Lung microvascular endothelial cell (primary cell): ENCODE results near the gene SLC27A5. TPM values are rescaled to one million over a fixed set of nuclear protein-coding genes. Genes with fewer than 3 reads are reported as not detected.
"Not testable (repeated sequence)": the region's sequence is repeated elsewhere in the genome, so short reads cannot be mapped to it uniquely, and the experiment has no call there.

ENCODE experiments used
- DNase-seq, 2 donors: peaks; one replicate each; pipeline versions ENCODE4 v3.0.0 to v3.0.0-alpha.2; 2010; ENCODE audit warnings: low read depth in 2 of 2
- total RNA-seq: library from RNA; depleted of rRNA; stranded (reverse); fragments of >200 nt; gene quantifications from 2 replicates; pipeline ENCODE4 v1.2.1, GENCODE V29; 2014

SLC27A5 gene
- total RNA-seq, 1 donor from 2014 or later, result 8.1 TPM

DNA sequence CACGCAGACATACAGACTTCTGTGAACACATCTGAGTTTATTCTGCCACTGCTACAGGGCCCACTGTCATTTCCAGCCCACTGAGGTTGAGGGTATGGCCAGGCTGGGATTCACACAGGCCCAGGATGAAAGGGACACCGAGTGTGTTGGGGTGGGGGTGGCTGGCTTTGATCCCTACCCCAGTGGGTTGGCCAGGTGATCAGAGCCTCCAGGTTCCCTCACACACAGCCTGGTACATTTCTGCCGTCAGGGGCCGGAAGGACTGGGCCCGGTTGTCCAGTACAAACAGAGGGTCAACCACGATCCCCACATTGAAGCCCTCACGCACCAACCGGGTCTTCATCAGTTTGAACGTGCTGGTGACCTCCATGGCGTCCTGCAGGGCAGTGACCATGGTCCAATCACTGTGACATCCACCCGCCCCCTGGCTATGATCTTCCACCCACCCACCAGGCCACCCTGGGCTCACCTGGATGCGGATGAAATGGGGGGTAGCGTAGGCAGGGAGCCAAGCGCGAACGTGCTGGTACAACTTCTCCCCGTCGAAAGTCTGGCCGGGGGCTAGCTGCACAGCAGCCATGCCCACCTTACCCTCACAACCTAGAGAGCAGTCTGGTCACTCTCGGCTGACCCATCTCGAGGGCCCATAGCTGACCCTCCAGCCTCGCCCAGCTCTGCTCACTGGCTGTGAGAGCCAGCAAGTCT is 13.3 kb downstream of the SLC27A5 start:
- DNase-seq, result peak in 1 of 2 donors; percentile 0

DNA sequence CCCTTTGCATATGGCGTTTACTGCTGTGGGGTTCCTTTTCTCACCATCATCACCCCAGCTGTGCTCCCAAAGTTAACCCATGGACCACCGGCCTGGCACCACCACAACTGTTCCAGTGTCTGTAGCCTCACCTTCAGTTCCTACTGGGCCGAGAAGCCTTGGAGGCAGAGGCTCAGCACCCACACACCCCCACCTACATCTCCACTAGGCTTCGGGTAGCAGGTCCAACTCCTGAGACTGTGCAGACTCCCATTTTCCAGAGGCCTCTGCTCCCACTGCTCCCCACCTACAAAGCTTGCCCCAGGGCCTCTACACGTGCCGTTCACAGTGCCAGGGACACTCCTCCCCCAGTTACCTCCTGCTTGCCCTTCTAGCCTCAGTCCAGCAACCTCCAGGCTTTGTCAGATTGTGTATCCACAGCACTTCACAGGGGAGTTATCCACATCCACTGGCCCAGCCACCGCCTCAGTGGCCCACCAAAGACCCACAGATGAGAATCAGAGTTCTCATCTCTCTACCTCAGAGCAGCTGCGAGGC is 14.1 kb downstream of the SLC27A5 start:
- no peak for DNase-seq

DNA sequence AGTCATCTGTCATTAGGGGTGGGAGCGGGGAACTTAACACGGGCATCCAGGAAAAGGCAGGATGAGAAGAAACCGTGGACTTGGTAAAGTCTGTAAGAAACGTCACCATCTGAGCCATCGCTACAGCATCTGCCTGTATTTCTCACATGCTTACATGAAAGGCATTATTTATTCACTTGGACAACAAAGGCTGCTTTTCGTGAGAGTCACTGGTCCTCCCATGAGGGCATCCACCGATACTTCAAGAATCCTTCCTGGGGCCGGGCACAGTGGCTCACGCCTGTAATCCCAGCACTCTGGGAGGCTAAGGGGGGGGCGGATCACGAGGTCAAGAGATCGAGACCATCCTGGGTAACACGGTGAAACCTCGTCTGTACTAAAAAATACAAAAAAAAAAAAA is 19.5 kb downstream of the SLC27A5 start:
- DNase-seq, result no peak

DNA sequence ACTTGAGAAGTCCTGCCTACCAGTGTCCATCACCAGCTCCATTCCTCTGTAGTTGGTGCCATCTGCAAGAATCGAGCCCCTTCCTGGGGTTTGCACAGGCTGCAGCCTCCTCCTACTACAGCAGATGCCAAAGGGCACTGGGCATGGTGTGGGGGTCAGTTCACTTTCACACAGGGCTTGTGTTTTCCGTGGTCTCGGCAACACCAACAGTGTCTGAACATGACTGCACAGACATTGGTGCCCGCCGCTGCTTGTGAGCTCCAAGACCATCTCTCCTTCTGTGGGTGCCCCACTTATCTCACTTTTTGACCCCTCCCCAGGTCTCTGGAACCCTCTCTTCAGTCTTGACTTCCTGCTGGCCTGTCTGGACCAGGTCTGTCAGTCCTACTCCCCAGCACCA is 20.4 kb downstream of the SLC27A5 start:
- no peak for DNase-seq

DNA sequence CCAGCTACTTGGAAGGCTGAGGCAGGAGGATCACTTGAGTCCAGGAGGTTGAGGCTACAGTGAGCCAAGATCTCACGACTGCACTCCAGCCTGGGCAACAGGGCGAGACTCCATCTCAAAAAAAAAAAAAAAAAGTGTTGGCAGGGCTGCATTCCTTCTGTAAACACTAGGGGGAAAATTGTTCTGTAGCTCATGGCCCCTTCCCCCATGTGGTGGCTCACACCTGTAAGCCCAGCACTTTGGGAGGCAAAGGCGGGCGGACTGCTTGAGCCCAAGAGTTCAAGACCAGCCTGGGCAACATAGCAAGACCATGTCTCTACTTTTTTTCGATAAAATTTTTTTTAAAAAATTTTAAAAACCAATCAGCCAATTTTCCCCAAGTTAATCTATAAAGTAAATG is 27.4 kb downstream of the SLC27A5 start:
- not testable (repeated sequence) for DNase-seq

DNA sequence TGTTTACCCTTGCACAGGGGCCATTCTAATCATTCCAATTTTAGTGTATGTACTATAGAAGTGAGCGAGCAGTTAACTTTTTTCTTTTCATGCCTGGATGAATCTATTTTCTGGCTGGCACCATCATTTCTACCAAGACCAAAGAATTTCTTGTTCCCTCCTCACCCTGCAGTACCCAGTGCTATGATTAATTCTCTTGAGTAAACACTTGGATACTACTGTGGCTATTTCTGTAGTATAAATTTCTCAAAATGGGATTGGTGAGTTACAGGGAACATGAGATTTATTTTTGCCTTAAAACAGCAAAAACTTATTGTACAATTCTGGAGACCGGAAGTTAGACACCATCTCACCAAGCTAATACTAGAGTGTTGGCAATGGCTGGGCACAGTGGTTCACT is 28.0 kb downstream of the SLC27A5 start:
- DNase-seq, result no peak

DNA sequence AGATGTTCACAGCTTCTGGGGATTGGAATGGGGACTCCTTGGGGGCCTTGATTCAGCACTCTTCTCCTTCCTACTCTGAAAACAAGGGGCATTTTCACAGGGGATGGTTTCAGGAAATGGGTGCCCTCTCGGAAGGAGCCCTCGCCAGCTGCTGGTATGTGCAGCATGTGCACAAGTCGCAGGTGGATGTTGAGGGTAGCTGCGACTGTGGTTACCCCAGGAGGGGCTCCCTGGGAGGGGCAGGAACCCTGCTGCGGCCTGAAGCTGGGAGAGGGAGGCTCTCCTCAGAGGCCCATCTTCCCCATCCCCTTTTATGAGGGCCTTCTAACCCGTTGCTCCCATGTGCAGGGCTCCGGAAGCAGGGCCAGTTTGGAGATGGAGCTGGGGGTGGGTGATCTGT is 29.4 kb downstream of the SLC27A5 start:
- DNase-seq, result no peak

DNA sequence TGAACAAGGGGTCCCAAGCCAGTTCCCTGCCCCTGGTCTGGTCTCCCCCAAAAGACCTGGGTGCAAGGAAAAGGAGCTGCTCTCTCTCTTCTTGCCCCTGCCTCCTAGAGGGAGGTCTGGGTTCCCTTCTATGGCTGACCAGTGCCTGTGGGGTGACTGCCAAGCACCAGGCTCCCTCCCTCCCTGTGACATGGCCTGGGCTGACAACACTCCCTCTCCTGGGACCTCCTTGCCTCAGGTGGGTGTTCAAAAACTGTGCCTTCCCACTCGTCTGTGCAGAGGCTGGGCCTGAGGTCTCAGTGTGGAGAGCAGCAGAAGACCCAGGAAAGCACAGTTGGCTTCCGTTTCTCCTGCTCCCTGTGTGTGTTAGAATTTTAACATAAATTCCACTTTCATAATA is 31.0 kb downstream of the SLC27A5 start:
- DNase-seq, result peak in 1 of 2 donors; percentile 0

DNA sequence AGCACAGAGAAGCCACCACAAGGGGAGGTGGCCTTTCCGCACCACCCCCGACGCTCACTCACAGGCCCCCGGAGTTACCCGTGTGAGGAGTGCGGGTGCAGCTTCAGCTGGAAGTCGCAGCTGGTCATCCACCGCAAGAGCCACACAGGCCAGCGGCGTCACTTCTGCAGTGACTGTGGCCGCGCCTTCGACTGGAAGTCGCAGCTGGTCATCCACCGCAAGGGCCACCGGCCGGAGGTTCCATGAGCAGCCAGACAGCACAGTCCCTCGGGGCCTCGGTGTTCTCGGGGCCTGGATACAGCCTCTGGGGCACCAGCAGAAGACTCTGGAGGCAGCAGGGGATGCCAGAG is 31.3 kb downstream of the SLC27A5 start:
- peak in 1 of 2 donors; percentile 0 for DNase-seq

DNA sequence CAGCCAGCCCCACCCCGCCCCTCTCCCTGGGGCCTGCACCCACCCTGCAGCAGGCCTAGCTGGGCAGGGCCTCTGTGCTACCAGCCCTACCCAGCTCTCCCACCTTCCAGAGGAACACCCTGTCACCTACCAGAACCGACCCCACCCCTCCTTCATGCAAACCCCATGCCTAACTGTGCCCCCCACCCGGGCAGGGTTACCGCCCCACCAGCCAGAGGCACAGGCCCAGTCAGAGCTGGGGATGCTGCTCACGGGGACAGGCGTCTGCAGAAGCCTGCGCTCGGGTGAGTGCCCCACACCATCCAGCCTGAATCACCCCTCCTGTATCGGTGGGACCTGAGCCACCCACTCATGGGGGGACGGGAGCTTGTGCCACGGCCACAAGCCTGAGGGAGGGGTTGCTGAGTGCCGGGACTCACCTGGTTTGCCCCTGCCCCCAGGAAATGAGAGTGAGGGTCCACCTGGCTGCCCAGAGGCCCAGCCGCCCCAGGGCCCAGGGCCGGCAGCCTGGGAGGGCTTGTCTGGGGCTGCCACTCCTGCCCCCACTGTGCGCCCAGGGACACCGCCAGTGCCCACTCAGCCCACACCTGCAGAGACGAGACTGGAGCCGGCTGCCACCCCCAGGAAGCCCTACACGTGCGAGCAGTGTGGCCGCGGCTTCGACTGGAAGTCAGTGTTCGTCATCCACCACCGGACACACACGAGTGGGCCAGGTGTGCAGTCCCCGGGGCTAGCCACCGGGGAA is 31.9 kb downstream of the SLC27A5 start:
- peak in 1 of 2 donors; percentile 0 for DNase-seq

DNA sequence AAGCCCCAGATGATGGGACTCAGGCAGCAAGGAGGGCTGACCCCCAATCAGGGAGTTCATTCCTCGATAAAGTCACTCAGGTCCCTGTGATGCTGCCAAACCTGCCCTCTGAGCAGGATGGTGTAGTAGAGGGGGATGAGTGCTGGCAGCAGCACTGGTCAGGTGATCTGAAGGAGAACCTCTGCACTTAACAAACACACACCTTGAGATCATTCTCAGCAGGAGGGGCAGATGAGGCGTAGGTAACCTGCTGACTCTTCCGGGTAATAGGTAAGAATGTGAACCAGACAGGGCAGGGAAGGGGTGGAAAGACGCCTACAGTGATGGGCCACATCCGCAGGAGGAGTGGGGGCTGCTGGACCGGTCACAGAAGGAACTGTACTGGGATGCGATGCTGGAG is 32.5 kb downstream of the SLC27A5 start:
- DNase-seq, result no peak

DNA sequence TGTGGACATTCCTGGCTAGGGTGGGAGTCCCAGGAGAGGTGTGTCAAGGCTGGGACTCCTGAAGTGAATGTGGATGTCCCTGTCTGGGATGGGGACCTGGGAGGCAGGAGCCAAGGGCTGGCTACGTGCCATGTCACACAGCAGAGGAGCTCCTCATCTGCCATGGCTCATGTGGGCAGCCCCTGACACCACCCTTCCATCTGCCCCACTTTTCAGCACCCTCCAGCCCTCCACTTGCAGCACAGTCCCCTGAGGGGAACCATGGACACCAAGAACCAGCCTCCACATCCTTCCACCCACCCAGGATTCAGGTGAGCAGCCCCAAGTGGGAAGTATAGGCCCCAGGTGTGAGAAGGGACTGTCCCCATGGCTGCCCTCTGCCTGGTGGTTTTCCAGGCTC is 33.9 kb downstream of the SLC27A5 start:
- DNase-seq, result no peak

DNA sequence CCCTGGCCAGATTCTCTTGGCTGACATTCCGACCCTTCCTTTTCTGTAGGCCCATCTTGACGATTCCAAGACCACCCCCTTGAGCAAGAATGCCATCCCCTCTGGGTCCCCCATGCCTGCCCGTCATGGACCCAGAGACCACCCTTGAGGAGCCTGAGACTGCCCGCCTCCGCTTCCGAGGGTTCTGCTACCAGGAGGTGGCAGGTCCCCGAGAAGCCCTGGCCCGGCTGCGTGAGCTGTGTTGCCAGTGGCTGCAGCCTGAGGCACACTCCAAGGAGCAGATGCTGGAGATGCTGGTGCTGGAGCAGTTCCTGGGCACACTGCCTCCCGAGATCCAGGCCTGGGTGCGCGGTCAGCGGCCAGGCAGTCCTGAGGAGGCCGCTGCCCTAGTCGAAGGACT is 34.7 kb downstream of the SLC27A5 start:
- no peak for DNase-seq

DNA sequence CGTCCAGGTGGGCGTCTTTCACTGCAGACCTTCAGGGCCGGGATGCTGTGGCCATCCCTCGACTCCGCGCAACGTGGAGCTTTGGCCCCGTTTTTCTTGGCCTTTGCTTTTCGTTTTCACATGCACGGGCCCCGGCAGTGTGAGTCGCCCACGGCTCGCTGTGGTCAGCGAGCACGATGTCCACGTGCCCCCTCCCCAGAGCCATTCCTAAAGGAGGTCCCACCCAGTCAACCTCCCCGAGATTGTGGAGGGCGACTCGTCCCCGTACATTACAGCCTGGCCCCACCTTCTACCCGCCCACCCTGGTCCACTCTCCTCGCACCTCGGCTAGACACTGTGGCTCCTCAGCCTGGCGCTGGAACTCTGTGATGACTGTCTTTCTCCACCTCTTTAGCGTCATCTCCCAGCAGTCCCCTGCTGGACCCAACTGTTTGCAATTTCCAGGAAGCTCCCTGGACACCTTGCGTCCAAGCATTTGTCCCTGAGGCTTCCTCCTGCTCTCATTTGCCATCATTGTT is 35.2 kb downstream of the SLC27A5 start:
- DNase-seq, result no peak

DNA sequence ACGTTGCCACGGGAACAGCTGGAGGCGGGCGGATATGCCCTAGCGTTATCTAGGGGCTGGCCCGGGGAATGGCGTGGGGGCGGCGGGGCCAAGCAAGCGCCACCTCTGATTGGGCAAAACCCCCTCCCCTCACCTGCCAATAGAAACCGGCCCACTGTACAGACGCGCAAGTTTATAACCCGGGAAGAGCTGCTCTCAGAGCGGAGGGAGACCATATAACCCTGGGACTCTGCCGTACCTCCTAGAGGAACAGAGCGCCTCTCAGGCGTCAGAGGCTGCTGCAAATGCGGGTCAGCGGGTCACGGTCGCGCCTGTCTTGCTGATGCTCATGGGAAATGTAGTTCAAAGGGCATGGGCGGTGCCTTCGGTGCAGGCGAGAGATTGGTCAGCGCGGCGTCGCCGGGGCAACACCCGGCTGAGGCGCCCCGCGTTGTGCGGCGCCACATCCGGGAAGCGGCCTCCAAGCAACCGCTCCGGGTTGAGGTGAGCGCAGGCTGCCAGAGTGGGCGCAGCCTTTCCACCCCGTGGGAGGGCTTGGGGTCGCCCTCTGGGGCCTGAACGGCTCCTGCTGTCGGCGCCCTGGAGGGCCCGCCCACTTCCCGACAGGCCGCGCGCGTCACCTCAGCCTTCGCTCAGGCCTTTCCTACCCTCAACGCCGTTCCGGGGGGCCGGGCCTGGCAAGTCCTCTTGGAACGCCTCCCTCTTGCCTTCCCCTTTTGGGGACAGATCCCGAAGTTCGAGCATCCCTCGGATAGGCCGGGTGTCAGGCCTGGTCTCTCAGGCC is 35.9 kb downstream of the SLC27A5 start, which contains the start of gene ZNF446:
Gene ZNF446 (plus strand): TSS at position 639 of the 784 bp plus-strand sequence. CDS start 867 bp downstream, outside the sequence.
- peak; percentile 96 for DNase-seq

DNA sequence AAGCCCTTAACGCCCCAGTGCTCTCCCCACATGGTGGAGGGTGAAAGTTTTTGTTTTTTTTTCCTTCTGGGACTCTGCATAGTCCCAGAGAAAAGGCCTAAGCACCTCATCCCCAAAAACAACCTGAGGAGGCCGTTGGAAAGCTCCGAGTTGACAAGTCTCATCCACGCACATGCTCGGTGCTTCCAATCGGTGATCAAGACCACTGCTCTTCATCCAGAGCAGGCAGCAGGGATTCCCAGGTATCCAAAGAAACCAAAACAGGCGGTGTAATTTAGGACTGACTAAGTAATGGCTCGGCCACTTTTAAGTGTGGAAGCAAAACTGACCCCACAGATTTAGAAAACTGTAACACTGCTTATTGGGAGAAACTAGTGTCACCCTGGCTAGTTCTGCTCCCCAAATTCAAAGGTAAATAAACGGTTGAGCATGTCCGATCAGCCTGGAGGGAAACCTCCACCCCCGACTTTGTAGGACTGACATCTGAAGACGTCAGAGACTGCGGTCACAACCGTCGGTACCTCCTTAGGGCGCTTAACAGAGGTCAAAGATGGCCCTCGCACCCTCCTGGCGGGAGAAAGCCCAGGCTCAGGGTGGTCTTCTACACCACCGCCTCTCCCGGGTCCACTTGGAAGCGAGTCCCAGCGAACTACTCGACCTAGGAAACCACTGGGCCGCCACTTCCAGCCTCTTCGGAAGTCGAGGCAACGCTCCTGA is 36.6 kb downstream of the SLC27A5 start:
- DNase-seq, result no peak

DNA sequence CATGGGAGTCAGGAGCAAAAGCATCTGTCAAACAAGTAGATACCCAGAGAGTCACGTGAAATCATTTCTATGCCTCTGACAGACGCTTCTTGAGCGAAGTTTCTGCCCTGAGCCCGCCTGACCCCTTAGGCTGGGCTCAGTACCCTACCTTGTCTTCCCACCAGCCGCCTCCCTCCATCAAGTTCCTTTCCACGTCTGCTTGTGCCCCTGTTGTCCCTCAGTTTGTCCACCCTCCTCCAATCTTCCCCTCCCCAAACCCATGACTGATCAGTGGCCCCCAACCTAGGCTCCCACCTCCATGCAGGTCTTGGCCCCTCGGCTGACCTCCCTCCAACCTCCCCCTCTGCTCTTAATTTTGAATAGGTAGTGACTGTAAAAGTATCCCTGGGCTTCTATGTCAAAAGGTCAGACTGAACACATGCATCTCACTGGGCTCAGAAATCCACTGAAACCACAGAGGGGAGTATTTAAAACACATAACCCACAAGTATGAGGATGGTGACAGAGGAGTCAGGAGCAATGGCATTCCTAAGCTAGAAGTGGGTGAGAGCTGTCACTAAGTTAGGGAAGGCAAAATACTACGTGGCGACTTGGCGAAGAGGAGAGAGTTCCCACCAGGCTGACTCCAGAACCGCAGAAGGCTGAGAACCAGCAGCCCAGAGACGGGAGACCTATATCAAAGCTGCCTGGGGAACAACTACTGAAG is 37.3 kb downstream of the SLC27A5 start:
- no peak for DNase-seq

DNA sequence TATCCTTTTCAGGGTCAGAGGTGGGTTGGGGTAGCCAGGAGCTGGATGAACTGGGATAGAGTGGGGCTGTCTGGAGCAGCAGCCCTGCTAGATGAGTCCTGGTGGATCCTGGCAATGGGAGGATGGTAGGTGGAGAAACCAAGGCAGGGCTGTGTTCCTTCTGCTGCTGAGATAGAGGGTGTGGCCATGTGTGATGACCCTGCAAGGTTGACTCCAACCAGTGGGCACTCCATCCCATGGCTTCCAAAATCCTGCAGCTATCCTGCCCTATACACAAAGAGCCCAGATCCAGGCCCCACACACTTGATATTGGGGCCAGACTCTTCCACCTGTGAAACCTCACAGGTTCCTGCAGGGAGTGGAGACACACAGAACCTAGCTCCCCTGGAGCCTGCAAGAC is 38.0 kb downstream of the SLC27A5 start:
- no peak for DNase-seq

DNA sequence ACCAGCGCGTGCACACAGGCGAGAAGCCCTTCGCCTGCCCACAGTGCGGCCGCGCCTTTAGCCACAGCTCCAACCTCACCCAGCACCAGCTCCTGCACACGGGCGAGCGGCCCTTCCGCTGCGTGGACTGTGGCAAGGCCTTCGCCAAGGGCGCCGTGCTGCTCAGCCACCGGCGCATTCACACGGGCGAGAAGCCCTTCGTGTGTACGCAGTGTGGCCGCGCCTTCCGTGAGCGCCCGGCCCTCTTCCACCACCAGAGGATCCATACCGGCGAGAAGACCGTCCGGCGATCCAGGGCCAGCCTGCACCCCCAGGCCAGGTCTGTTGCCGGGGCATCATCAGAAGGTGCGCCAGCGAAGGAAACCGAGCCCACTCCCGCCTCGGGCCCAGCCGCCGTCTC is 40.1 kb downstream of the SLC27A5 start:
- no peak for DNase-seq

DNA sequence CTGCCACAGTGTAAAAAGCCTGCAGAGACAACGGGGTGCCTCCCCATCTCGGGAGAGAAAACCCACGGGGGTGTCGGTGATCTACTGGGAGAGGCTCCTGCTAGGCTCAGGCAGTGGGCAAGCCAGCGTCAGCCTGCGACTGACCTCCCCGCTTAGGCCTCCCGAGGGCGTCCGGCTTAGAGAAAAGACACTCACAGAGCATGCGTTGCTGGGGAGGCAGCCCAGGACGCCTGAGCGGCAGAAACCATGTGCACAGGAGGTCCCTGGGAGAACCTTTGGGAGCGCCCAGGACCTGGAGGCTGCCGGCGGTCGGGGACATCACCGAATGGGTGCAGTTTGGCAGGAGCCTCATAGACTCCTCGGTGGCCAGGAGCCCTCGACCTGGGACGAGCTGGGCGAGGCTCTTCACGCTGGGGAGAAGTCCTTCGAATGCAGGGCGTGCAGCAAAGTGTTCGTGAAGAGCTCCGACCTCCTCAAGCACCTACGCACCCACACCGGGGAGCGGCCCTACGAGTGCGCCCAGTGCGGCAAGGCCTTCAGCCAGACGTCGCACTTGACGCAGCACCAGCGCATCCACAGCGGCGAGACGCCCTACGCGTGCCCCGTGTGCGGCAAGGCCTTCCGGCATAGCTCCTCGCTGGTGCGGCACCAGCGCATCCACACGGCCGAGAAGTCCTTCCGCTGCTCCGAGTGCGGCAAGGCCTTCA is 40.8 kb downstream of the SLC27A5 start:
- not testable (repeated sequence) for DNase-seq
